ENCODE measurements around the gene IFITM5.
"Not testable (repeated sequence)": the region's sequence is repeated elsewhere in the genome, so short reads cannot be mapped to it uniquely, and the experiment has no call there.

Gene IFITM5

GRCh38 chr11:313787-314553 is 14.6 kb upstream of the IFITM5 start, which contains the start of gene IFITM1:
TSS of gene IFITM1 (plus strand) at chr11:314040. CDS start at chr11:314171, 131 bp downstream.
- Histone ChIP-seq H3K4me3 (ENCODE audit: low read length) (peak within 1 kb of the TSS; percentile 48), H3K9me3 (ENCODE audit: low read length) (no peaks in the 10 kb centered on the region), H3K27me3 (ENCODE audit: insufficient read depth, low read length) (no peaks in the 10 kb centered on the region), H3K36me3 (ENCODE audit: insufficient read depth, low read length) (no peaks in the 10 kb centered on the region), H2AFZ (ENCODE audit: low read depth, low read length) (no peak within 1 kb of the TSS), H3K4me1 (ENCODE audit: insufficient read depth, low read length) (peaks cover 43% of the 10 kb centered on the region)

DNA sequence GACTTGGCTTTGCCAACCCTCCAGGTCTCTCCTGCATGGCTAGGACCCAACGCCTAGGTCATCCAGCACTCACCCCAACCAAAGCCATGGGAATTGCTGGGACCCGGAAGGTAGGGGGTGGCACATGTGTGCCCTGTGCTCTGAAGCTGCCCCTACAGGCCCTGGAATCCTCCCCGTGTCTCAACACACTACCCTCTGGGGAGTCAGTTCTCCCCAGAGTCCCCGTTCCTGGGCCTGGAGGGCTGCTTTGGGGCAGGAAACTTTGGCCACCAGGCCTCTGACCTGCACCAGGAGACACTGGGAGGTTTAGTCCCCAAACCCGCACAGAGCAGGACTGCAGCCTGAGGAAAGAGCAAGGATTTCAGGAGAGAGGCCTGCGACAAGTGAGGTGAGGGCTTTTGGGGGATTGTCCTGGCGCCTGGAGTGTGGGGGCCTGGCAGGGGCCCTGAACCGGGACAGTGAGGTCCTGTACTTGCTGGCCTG is 14.0 kb upstream of the IFITM5 start:
- Histone ChIP-seq H3K27me3 (ENCODE audit: insufficient read depth, low read length) (no peaks in the 10 kb centered on the region), H2AFZ (ENCODE audit: low read depth, low read length) (no peak overlapping the region), H3K4me3 (ENCODE audit: low read length) (peak overlapping the region; percentile 48), H3K9me3 (ENCODE audit: low read length) (no peaks in the 10 kb centered on the region), H3K4me1 (ENCODE audit: insufficient read depth, low read length) (peaks cover 45% of the 10 kb centered on the region), H3K36me3 (ENCODE audit: insufficient read depth, low read length) (no peaks in the 10 kb centered on the region)

GRCh38 chr11:312092-312816 is 12.9 kb upstream of the IFITM5 start:
- H3K4me3 ChIP-seq (ENCODE audit: low read length): no peak overlapping the region
- H3K4me1 ChIP-seq (ENCODE audit: insufficient read depth, low read length): peaks cover 46% of the 10 kb centered on the region
- no peaks in the 10 kb centered on the region for H3K27me3 ChIP-seq (ENCODE audit: insufficient read depth, low read length)
- no peaks in the 10 kb centered on the region for H3K36me3 ChIP-seq (ENCODE audit: insufficient read depth, low read length)
- H3K9me3 ChIP-seq (ENCODE audit: low read length): no peaks in the 10 kb centered on the region
- no peak overlapping the region for H2AFZ ChIP-seq (ENCODE audit: low read depth, low read length)

DNA sequence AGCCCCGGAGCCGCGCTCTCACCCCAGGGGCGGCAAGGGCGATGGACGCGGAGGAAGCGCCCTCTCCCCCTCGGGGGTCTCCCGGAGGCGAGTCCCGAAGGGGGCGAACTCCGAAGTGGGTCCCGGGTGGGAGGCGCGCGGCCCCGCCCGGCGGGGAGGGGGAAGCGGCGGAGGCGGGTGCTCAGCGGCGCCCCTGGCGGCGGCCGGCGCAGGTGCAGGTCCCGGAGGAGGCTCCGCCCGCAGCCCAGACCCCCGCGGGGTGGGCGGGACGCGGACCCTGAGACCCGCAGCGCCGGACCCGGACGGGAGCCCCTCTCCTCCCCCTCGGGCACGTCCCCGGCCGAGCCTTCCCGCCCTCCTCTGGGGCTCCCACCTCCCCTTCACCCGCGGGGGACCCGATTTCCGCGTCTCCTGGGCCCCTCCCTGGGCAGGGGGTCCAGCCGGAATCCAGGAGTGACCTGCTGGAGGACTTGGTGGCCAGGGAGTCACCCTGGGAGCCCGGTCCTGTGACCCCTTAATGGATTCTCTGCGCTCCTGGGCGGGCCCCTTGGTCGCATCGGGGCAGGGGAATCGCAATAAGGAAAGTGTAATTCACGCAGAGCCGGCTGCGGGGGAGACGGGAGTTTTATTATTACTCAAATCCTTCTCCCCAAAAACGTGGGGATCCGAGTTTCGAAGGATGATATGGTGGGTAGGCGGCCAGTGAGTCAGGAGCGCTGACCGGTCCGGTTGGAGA is 11.9 kb upstream of the IFITM5 start:
- not testable (repeated sequence) for H3K36me3 ChIP-seq (ENCODE audit: insufficient read depth, low read length); H2AFZ ChIP-seq (ENCODE audit: low read depth, low read length); H3K9me3 ChIP-seq (ENCODE audit: low read length); H3K27me3 ChIP-seq (ENCODE audit: insufficient read depth, low read length); H3K4me3 ChIP-seq (ENCODE audit: low read length)
- peaks cover 55% of the 10 kb centered on the region for H3K4me1 ChIP-seq (ENCODE audit: insufficient read depth, low read length)

DNA sequence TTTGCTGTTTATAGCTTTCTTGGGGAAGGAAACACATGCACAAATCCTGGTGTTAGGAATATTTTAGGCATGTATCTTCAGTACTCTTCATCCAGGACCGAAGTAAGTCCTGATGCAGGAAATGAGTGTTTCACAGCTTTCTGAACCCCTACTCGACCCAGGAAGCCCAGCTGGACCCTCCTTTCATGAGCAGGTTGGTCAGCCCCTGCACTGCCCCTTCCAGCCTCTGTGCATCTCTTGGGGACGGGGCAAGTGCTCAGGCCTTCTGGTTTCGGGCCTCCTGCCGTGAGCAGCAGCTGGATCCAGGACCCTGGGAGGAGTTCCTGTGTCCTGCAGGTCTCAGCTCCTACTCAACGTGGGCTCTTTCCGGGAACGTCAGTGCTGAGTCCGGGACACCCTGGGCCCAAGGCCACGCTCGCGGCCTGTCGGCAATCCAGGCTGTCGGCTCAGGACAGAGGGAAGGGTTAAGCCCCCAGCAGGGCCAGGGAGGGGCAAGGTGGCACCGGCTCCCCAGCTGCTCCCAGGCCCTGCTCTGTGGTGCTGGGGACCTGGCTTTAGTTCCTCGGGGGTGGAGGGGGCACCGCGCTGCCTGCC is 10.8 kb upstream of the IFITM5 start:
- H3K27me3 ChIP-seq (ENCODE audit: insufficient read depth, low read length); H2AFZ ChIP-seq (ENCODE audit: low read depth, low read length); H3K9me3 ChIP-seq (ENCODE audit: low read length); H3K36me3 ChIP-seq (ENCODE audit: insufficient read depth, low read length): not testable (repeated sequence)
- peaks cover 56% of the 10 kb centered on the region for H3K4me1 ChIP-seq (ENCODE audit: insufficient read depth, low read length)
- H3K4me3 ChIP-seq (ENCODE audit: low read length): peak overlapping the region; percentile 49

GRCh38 chr11:308740-309665 is 9.7 kb upstream of the IFITM5 start:
- not testable (repeated sequence) for H3K9me3 ChIP-seq (ENCODE audit: low read length); H3K27me3 ChIP-seq (ENCODE audit: insufficient read depth, low read length); H3K36me3 ChIP-seq (ENCODE audit: insufficient read depth, low read length); H2AFZ ChIP-seq (ENCODE audit: low read depth, low read length)
- peaks cover 55% of the 10 kb centered on the region for H3K4me1 ChIP-seq (ENCODE audit: insufficient read depth, low read length)
- peak overlapping the region; percentile 49 for H3K4me3 ChIP-seq (ENCODE audit: low read length)

- Histone ChIP-seq H3K4me1 (ENCODE audit: insufficient read depth, low read length) (peaks cover 46% of the 10 kb centered on the region), H3K4me3 (ENCODE audit: low read length) (peak within 1 kb of the TSS; percentile 59)
- not testable (repeated sequence) for H2AFZ ChIP-seq (ENCODE audit: low read depth, low read length); H3K36me3 ChIP-seq (ENCODE audit: insufficient read depth, low read length); H3K27me3 ChIP-seq (ENCODE audit: insufficient read depth, low read length); H3K9me3 ChIP-seq (ENCODE audit: low read length)
These were observed 8.7 kb upstream of the IFITM5 start, which contains the start of gene IFITM2 for GRCh38 chr11:307766-308708. TSS of gene IFITM2 (plus strand) at chr11:307816. CDS start at chr11:308193, 377 bp downstream.

GRCh38 chr11:306645-307371 is 7.5 kb upstream of the IFITM5 start:
- Histone ChIP-seq H2AFZ (ENCODE audit: low read depth, low read length) (no peak overlapping the region), H3K9me3 (ENCODE audit: low read length) (no peaks in the 10 kb centered on the region)

GRCh38 chr11:305844-306211 is 6.5 kb upstream of the IFITM5 start:
- no peak overlapping the region for H2AFZ ChIP-seq (ENCODE audit: low read depth, low read length)
- no peak overlapping the region for H3K4me3 ChIP-seq (ENCODE audit: low read length)
- H3K9me3 ChIP-seq (ENCODE audit: low read length): no peaks in the 10 kb centered on the region
- H3K36me3 ChIP-seq (ENCODE audit: insufficient read depth, low read length): no peaks in the 10 kb centered on the region
- no peaks in the 10 kb centered on the region for H3K27me3 ChIP-seq (ENCODE audit: insufficient read depth, low read length)
- peaks cover 35% of the 10 kb centered on the region for H3K4me1 ChIP-seq (ENCODE audit: insufficient read depth, low read length)

More at GRCh38 chr11:306645-307371, 7.5 kb upstream of the IFITM5 start:
- H3K4me1 ChIP-seq (ENCODE audit: insufficient read depth, low read length): peaks cover 37% of the 10 kb centered on the region
- H3K4me3 ChIP-seq (ENCODE audit: low read length): no peak overlapping the region
- H3K36me3 ChIP-seq (ENCODE audit: insufficient read depth, low read length): no peaks in the 10 kb centered on the region
- no peaks in the 10 kb centered on the region for H3K27me3 ChIP-seq (ENCODE audit: insufficient read depth, low read length)

- Histone ChIP-seq H3K4me1 (ENCODE audit: insufficient read depth, low read length) (peaks cover 36% of the 10 kb centered on the region), H3K9me3 (ENCODE audit: low read length) (no peaks in the 10 kb centered on the region), H3K27me3 (ENCODE audit: insufficient read depth, low read length) (no peaks in the 10 kb centered on the region), H2AFZ (ENCODE audit: low read depth, low read length) (no peak overlapping the region), H3K4me3 (ENCODE audit: low read length) (no peak overlapping the region), H3K36me3 (ENCODE audit: insufficient read depth, low read length) (no peaks in the 10 kb centered on the region)
These were observed 5.9 kb upstream of the IFITM5 start for GRCh38 chr11:304915-305843.

Data from neuron (in vitro differentiated cells).